RPMI7951 (cell line): ENCODE results near the gene OTULINL. TPM values are rescaled to one million over a fixed set of nuclear protein-coding genes. Genes with fewer than 3 reads are reported as not detected.
"Not testable (repeated sequence)": the region's sequence is repeated elsewhere in the genome, so short reads cannot be mapped to it uniquely, and the experiment has no call there.

Experiments used
- DNase-seq: peaks from one replicate; pipeline ENCODE4 v3.0.0-alpha.2; 2012; ENCODE audit warnings: low read depth
- total RNA-seq: library from RNA; depleted of rRNA; stranded (reverse); fragments of >200 nt; shearing (Covaris generic); gene quantifications from 2 replicates; pipeline ENCODE4 v1.2.3, GENCODE V29; 2014; rRNA removed

OTULINL gene
- 4.4 and 5.5 TPM in 2 replicates for total RNA-seq

DNA sequence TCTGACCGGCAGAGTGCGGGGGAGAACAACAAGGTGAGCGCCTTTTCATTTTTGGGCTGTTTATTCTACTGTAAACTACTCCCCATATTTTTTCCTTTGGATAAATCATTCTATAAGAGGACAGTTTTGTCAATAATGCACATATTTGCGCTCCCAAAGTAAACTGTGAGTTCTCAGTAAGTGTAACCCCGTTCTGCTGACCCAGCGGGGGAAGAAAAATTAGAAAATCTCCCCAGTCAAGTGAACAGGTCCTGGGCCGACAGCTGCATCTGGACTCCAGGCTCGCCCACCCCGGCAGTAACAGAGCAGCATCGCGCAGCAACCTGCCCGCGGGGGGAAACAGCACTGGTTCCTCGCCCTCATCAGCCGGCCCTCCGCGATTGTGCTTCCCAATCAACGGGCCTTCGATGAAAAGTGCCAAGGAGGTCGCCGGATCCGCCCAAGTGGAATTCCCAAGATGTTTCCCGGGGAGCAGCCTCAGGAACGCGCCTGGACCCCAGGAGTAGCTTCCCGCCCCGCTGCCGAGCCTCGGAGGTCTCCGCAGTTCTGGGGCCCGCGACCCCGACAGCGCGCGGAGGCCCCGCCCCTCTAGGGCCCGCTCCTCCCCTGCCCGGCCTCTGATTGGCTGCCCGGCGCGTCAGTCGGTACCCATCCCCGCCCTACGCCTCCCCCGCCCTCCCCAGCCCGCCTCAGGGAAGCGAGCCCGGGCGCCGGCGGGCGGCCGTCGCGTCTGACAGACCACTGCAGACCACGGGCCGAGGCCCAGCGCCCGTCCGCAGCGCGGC lies at the start of gene OTULINL:
Gene OTULINL, plus strand, starts transcription at position 687 of the 785 bp plus-strand sequence. CDS start 103 bp downstream, outside the sequence.
- peak; percentile 71 for DNase-seq

DNA sequence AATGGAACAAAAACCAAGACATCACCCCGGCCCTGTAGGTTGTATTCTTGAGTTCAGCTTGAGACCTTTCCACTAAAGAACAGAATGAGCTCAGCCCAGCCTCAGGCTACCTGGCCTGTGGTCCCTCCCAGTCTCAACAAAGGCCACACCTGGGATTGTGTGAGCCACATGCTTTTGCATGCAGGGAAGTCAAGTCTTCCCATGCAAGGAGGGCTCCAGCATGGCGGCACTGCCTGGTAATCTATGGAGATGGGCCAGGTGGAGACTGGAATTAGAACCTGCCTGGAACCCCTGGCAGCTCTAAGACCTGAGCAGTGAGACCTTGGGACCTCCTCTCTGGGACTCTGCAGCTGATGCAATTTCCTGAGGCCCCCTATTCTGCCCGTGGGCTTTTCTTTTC lies 49.4 kb upstream of the OTULINL start:
- DNase-seq, result no peak

DNA sequence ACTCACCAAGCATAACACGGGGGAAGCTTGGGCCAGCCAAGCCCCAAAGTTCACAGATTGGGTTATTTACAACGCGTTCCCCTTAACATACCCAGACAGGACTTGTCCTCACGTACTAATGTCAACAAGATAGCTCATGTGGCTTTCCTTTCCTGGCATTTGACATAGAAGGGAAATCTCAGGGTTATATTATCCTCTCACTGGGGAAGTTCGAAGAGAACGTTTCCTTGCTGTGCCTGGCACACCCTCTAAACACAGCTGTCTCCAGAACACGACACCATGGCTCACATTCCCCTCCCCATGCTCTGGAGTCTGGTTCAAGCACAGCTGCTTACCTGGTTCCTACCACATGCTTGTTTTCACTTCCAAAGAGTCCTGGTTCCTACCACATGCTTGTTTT lies 46.8 kb upstream of the OTULINL start:
- no peak for DNase-seq

DNA sequence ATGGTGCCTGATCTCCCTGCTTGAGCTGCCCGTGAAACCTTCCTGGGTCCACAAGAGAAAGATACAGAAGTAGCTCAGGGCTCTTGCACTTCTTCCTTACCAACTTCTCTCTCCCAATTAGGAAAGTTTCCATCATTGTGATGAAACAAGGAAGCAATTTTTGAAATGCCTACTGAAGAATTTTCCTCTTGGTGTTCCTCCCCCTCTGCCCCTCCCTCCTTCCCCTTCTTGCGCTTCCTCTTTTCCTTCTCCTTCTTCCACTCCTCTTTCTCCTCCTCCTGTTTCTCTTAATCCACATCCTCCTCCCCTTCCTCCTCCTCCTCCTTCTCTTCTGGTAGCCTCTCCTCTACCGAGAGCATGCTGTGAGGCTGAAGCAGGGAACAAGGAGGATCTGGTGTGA lies 36.3 kb upstream of the OTULINL start:
- DNase-seq, result no peak

DNA sequence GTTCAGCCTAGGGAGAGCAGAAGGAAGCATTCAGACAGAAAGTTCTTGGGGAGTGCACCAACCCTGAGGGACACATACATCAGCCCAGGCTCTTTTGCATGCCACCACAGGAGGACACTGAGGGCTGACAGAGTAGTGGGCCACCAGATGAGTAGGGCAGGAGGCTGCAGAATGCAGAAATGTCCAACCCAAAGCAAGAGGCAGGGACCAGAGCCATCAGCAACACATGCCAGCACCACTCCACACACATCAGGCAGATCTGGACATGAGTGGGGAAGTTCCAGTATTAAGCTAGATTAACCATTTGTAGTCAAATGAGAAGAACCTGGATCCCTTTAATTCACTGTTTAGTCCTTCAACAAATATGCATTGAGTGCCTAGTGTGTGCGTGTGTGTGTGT lies 35.7 kb upstream of the OTULINL start:
- DNase-seq, result no peak

DNA sequence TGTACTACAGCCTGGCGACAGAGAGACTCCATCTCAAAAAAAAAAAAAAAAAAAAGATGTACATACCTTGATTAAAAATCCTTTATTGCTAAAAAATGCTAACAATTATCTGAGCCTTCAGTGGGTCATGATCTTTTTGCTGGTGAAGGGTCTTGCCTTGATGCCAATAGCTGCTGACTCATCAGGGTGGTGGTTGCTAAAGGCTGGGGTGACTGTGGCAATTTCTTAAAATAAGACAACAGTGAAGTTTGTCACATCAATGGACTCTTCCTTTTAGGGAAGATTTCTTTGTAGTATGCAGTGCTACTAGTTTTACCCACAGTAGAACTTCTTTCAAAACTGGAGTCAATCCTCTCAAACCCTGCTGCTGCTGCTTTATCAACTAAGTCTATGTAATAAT lies 33.9 kb upstream of the OTULINL start:
- DNase-seq, result no peak

DNA sequence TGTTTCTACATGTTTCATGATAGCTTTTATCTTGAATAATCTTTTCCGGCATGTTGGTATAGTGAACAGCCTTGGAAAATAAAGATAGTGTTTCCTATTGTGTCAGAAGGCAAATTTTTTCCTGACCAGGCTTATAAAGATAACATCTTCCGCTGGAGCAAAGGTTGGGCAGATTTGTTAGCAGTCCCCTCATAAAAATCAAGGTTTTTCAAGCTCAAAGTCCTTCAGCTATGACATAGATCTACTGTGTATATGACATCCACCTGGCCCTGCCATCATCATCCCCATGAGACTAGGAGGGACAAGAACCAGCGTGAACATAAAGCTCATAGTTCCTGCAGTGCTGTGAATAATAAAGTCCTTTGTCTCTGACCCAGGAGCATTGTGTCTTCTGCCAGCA lies 30.4 kb upstream of the OTULINL start:
- no peak for DNase-seq

DNA sequence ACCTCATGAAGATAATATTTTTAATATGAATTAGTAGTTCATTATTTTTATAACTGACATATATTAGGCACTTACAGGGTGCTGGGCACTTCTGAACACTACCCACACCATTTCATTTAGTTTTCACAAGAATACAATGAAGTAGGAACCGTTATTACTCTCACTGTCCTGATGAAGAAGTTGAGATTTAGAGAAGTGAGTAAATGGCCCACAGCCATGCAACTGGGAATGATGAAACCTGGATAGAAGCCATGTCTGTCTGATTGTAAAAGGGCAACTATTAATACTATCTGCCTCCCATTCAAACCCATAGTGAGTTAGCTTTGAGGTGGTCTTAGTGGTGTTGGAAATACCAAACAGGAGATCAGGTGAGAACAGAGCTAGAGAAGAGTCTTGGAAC lies 29.6 kb upstream of the OTULINL start:
- no peak for DNase-seq

DNA sequence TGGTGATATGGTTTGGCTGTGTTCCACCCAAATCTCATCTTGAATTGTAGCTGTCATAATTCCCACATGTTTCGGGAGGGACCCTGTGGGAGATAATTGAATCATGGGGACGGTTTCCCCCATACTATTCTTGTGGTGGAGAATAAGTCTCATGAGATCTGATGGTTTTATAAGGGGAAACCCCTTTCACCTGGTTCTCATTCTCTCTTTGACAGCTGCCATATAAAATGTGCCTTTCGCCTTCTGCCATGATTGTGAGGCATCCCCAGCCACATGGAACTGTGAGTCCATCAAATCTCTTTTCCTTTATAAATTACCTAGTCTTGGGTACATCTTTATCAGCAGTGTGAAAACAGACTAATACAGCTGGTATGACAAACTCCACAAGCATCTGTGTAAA lies 27.3 kb upstream of the OTULINL start:
- DNase-seq, result not testable (repeated sequence)

DNA sequence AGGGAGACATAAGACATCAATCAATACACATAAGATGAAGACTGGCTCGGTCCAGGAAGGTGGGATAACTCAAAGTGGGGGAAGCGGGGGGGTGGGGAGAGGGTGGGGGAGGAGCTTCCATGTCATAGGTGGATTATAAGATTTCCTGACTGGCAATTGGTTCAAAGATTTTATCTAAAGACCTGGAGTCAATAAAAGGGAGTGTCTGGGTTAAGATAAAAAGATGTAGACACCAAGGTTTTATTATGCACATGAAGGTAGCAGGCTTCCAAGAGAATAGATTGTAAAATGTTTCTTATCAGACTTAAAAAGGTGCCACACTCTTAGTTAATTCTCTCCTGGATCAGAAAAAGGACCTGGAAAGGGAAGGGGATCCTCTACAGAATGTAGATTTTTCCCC lies 25.6 kb upstream of the OTULINL start:
- no peak for DNase-seq

DNA sequence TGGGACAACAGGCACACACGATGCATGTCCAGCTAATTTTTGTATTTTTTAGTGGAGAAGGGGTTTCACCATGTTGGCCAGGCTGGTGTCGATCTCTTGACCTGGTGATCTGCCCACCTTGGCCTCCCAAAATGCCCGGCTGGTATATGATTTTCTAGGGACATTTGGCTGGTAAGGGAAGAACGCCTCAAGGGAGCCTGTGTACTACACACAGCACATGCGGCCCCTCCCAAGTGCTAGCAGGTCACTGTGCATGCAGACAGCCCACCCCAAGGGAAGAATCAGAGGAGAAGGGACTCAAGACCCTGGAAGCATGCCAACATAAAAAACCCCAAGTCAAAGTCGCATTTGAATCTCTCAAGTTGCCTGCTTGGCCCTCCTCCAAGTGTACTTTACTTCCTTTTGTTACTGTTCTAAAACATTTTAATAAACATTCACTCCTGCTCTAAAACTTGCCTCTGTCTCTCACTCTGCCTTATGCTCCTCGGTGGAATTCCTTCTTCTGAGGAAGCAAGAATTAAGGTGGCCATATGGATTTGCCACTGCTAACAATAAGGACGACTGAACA lies 24.3 kb upstream of the OTULINL start:
- DNase-seq, result no peak

DNA sequence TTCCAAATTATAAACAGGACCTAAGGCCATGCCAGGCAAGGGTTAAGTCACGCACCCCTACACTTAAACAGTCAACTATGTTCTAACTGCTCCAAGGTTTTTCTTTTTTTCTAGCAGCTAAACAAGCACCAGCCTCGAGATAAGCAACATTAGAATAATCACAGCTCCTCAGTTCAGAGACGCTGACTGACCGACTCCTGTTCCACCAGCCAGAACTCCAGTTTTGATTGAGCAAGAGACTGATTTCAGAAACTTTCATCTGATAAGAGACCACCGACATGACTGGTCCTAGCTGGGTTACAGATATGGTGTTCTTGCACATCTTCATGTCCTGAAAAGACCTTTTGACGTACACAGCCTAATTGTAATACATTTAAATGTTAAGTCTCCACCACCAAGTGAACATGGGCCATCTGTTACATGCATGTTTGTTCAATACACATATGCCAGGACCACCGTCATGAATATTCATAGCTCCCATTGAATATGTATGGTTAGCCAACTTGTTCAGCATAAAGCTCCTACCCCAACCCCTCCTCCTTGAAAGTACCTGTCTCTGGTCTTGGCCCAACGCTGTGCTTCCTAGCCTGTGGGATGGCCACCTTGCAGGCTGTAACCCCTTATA lies 23.7 kb upstream of the OTULINL start:
- DNase-seq, result no peak

DNA sequence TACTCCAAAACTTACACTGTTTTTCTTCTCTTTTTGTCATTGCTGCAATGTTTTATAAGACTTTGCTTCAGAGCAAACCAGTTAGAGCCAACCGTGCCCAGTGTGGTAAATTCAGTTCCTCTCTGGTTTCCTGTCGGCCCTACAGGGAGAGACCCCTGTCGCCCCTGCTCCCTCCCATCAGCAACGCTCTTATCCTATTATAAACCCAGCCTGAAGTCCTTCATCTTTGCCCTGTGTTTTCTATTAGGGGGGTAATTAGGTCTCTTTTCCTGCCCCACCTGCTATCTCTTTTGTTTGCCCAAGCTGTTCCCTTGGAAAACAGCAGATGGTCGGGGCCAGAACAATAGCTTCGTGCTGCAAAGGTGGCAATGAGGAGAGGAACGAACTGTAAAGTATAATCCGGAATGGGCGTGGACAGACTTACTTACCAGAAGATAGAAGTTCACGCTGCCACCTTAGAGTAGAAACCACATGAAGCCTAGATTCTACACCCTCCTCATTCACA lies 21.4 kb upstream of the OTULINL start:
- no peak for DNase-seq

DNA sequence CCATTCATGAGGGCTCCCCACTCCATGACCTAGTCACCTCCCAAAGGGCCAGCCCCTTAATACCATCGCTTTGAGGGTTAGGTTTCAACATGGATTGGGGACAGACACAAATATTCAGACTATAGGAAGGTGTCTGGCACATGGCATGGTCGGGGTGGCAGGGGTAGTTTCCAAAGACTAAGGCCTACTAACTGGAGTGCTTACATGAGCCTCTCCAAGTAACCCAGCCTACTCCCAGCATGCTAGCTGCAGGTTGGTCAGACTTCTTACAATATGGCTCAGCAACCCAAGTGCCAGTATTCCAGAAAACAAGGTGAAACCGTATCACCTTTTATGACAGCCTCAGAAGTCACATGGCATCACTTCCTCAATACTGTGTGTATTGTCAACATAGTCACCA lies 19.9 kb upstream of the OTULINL start:
- no peak for DNase-seq

DNA sequence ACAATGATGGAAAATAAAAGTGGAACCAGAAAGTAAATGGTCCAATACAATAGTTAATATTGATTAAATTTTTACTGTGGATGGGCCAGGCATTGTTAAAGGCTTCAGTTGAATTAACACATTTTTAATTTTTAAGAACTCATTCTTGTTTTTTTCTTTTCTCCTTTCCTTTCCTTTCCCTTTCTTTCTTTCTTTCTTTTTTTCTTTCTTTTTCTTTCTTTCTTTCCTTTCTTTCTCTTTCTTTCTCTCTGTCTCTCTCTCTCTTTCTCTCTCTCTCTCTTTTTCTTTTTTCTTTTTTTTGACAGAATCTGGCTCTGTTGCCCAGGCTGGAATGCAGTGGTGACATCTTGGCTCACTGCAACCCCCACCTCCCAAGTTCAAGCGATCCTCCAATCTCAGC lies 13.3 kb upstream of the OTULINL start:
- no peak for DNase-seq

DNA sequence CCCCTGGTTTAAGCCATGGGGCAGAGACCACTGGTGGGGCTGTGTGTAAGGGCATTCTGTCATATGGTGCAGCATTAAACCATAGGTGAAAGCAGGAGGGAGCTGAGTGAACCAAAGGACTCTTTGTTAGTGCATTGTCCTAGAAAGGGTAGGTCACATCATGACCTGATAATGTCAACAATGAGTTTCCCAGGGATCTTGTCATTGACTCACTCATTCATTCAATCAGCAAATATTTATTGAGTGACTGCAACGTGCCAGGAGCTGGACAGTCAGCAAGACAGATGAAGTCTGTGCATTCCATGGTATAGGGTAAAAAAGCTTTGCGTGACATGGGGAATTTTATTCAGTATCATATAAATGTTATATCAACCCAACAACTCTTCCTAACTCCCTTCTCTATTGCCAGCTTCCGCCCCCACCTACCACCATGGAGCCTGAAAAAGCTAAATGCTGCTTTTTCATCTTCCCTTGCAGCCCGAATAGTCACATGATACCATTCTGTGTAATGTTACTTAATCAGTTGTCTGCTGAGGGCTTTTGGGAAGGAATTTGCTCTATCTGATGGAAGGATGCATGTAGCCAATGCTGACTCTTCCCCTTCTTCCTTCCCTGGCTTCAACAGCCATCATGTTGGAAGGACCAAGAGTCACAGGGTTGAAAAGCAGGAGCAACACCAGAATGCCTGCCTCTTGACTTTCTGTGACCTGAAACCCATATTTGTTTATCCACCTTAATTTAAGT lies 11.5 kb upstream of the OTULINL start:
- DNase-seq, result no peak

DNA sequence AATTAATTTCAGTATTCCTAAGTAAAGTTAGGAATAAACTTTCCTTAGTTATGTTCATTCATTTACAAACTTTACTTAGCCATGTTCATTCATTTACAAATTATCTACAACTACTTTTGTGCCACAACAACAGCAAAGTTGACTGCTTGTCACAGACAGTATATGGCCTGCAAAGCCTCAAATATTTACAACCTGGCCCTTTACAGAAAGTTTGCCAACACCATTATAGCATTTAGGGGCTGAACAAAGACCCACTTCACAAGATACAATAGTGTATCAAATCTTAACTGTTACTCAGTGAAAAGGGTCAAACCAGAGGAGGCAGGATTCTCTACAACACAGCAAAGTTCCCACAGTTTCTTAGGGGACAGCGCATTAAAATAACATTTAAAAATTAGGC lies 9.7 kb upstream of the OTULINL start:
- DNase-seq, result no peak

DNA sequence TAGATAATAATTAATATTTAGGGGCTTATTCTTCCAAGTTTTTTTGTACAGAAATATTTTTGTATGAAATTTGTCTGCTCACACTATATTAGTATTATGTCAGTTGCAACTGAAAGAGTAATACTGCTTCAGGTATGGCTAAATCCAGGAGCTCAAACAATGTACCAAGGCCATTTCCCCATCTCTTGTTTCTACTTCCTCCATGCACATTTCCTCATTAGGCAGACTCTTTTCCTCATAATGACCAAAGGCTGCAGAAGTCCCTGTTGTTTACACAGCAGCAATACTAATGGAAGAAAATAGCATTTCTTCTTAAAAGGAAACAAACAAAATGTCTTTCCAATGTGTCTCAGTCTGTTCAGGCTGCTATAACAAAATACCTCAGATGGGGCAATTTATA lies 9.2 kb upstream of the OTULINL start:
- DNase-seq, result no peak

DNA sequence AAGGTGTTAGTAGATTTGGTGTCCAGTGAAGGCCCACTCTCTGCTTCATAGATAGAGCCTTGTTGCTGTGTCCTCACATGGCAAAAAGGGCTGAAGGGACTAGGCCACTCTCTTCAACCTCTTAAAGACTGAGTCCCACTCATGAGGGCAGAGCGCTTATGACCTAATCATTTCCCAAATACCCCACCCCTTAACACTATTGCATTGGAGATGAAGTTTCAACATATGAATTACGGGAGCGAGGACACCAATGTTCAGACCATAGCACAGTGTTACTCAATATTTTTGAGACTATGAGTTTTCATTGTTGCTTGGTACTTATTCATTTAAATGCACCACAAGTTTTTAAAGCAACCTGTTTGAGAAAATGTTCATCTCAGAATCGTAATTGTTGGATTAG lies 8.8 kb upstream of the OTULINL start:
- no peak for DNase-seq

DNA sequence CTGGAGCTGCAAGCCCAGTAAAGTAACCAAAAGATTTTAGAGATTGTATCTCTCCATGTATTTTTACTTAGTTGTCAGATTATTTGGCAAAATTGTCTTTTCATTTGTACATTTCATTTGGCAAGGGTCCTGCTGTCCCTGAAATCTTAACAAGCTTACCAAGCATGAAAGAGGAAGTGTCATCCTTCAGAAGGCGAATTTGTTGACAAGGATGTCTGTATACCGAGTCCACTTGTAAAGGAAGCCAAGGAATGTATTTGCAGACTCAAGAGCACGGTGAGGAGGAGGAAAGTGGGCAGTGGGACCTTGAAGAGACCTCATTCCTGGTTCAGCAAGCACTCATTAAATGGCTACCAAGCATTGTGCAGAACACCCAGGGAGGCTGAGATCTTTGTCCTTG lies 7.5 kb upstream of the OTULINL start:
- no peak for DNase-seq

DNA sequence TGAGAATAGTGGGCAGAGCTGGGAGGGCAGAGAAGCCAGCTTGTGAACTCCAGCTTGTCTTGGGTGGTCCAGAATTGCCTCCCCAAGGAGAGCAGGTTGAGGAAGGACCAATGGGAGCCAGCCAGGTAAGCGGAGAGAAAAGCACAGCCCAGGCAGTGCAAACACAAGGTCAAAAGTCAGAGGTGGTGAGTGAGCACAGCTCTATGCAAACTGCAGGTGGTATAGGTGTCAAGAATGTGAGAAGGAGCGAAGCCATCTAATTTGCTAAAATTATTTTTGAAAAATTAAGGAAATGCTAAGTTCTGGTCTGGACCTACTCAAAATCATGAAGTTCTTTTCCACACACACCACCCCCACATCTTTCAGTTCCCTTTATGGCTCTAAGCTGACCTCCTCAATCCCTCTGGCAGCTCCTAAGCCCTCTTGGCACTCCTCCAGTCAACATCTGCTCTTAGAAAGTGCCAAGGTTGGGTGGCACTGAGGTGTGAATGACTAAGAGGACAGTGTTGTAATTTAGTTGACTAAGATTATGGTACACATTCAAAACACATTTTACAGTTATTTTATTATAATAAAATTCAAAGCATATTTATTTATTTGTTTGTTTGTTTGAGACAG lies 6.6 kb upstream of the OTULINL start:
- peak; percentile 45 for DNase-seq

DNA sequence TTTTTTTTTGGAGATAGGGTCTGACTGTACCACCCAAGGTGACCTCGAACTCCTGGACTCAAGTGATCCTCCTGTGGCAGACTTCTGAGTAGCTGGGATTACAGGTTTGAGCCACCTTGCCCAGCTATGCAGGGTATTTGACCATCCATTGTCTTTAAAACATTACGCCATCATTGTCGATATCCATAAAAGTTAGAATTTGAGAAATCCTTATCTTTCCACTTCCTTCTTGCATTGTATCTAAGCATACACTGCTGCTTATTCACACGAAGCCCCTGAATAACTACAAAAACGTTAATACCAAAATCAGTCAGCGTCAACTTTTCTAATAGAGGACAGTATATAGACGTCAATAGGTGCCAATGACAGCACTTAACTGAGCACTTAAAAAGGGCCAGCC lies 5.4 kb upstream of the OTULINL start:
- DNase-seq, result no peak
